SJSA1 (cell line): ENCODE data around the gene CPZ. TPM values are rescaled to one million over a fixed set of nuclear protein-coding genes. Genes with fewer than 3 reads are reported as not detected.
A peak's percentile ranks its signal among the peaks of the same experiment; 100 is the strongest.
"Not testable (repeated sequence)": the region's sequence is repeated elsewhere in the genome, so short reads cannot be mapped to it uniquely, and the experiment has no call there.

Source experiments
- DNase-seq, 2 experiments: peaks; one replicate each; pipeline ENCODE4 v3.0.0-alpha.2; 2015 to 2020; ENCODE audit warnings: low spot score in 2 of 2, low read depth in 1 of 2
- H3K27ac ChIP-seq: fragments of 250-450 bp; sonication (Bioruptor Pico); 2 replicates; pipeline ENCODE4 v1.5.1; 2020; ENCODE audit warnings: mild to moderate bottlenecking, moderate library complexity
- H3K27me3 ChIP-seq: fragments of 250-450 bp; sonication (Bioruptor Pico); replicated peaks from 2 replicates; pipeline ENCODE4 v1.5.1; 2020; ENCODE audit warnings: mild to moderate bottlenecking, moderate library complexity
- H3K36me3 ChIP-seq: fragments of 250-450 bp; sonication (Bioruptor Pico); 2 replicates; pipeline ENCODE4 v1.5.1; 2020; ENCODE audit warnings: mild to moderate bottlenecking
- H3K4me1 ChIP-seq: fragments of 250-450 bp; sonication (Bioruptor Pico); replicated peaks from 2 replicates; pipeline ENCODE4 v1.6.1; 2021; ENCODE audit warnings: mild to moderate bottlenecking
- H3K4me3 ChIP-seq: fragments of 250-450 bp; sonication (Bioruptor Pico); 2 replicates; pipeline ENCODE4 v1.5.1; 2020; ENCODE audit warnings: mild to moderate bottlenecking
- H3K9me3 ChIP-seq: fragments of 250-450 bp; sonication (Bioruptor Pico); replicated peaks from 2 replicates; pipeline ENCODE4 v1.5.1; 2020; ENCODE audit warnings: mild to moderate bottlenecking
- total RNA-seq: library from RNA; depleted of rRNA; stranded (reverse); fragments of >200 nt; shearing (Covaris generic); gene quantifications from 2 replicates; pipeline ENCODE4 v1.2.3, GENCODE V29; 2014

The CPZ gene
- total RNA-seq, 1 experiment from 2014 or later: 165 TPM

DNA sequence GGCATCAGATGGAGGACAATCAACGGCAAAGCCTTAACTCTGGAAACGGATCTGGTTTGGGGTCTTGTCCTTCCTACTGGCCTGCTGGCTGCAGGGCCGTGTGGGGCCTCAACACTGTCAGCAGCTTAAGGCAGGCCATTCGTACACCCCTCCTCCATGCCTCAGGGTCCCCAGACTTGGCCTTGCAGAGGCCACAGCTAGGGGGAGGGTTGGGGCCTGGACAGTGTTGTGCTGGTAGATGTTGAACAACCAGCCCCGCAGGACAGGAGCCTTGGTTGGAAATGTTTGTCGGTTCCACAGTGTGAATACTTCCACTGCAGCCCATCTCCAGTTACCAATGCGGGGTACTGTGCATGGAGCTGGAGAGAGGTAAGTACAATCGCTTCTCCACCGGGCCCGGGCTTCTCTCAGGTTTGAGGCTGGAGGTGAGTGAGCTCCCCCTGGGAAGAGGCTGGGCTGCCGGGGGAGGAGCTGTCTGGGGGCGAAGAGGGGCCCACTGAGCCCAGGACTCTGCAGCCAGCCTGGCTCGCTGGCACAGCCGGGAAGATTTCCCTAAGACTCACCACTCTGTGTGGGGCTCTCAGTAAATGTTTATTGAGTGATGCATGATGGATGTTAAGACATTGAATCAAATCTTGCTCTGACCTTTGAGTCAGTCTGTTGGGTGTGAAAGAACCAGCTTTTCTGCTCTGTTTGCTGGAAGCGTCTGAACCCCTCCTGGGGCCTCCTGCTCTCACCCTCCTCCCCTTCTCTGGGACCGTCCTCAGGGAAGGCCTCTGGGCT lies 32.1 kb upstream of the CPZ start:
- Histone ChIP-seq H3K27ac (peak overlapping the region; percentile 56), H3K9me3 (no peaks in the 10 kb centered on the region), H3K27me3 (no peaks in the 10 kb centered on the region), H3K36me3 (no peaks in the 10 kb centered on the region), H3K4me1 (peaks cover 66% of the 10 kb centered on the region), H3K4me3 (no peak overlapping the region)
- peak in 1 of 2 experiments; percentile 48 for DNase-seq

DNA sequence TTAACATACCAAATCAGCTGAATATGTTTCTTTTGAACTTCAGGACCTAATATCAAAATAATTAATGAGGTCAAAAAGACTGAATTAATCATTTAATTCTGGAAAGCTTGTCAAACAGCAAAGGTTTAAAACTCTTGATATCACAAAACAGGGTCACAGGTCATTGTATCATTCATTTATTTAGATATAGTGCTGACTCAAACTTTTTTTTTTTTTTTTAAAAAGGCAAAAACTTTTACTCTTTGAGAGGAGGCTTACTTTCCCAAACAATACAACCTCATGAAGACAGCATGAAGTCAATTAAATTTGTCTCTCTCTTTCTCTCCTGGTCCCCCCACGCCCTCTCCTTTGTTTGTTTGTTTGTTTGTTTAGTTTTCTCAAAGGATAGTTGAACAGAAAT lies 28.0 kb upstream of the CPZ start:
- no peak for DNase-seq
- no peaks in the 10 kb centered on the region for H3K9me3 ChIP-seq
- peaks cover 31% of the 10 kb centered on the region for H3K4me1 ChIP-seq
- H3K36me3 ChIP-seq: no peaks in the 10 kb centered on the region
- H3K27me3 ChIP-seq: no peaks in the 10 kb centered on the region
- H3K4me3 ChIP-seq: no peak overlapping the region
- no peak overlapping the region for H3K27ac ChIP-seq

DNA sequence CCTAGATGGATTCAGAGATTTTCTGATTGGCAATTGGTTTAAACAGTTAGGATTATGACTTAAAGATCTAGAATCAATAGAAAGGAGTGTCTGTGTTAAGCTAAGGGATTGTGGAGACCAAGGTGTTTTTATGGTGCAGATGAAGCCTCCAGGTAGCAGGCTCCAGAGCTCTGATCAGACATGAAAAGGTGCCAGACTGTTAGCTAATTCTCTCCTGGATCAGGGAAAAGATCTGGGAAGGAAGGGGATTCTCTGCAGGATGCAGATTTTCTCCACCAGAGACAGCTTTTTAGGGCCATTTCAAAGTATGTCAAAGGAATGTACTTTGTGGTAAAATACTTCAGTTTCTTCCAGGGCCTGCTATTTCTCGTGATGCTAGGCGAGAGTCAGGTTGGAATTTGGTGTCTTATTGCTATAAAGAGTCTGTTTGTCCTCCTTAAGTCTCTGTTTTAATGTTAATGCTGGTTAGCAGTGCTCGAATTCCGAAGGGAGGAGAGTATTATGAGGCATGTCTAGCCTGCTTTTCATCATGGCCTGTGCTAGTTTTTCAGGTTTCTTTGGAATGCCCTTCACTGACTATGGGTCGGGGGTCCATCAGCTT lies 24.4 kb upstream of the CPZ start:
- no peaks in the 10 kb centered on the region for H3K27me3 ChIP-seq
- no peak for DNase-seq
- H3K4me3 ChIP-seq: no peak overlapping the region
- peaks cover 4% of the 10 kb centered on the region; the same call in 1 of the 2 replicates for H3K4me1 ChIP-seq
- H3K9me3 ChIP-seq: no peaks in the 10 kb centered on the region
- no peak overlapping the region for H3K27ac ChIP-seq
- H3K36me3 ChIP-seq: no peaks in the 10 kb centered on the region

DNA sequence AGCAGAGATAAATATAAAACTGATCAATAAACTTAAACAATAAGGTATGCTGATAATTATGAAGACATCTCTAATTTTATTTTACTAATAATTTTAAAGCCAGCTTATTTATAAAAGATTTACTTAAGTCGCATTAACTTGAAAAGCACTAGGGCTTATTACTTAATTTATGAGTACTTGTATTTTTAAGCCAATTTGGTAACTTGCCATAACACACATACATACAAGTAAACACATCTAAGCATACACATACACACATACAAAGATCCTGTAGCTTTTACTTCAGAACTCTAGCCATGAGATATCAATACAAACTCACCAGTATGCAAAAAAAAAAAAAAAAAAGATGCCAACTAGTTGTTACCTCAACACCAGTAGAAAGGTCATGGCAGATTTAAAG lies 22.4 kb upstream of the CPZ start:
- no peaks in the 10 kb centered on the region for H3K27me3 ChIP-seq
- H3K27ac ChIP-seq: no peak overlapping the region
- H3K36me3 ChIP-seq: no peaks in the 10 kb centered on the region
- peaks cover 4% of the 10 kb centered on the region; the same call in 1 of the 2 replicates for H3K4me1 ChIP-seq
- H3K9me3 ChIP-seq: no peaks in the 10 kb centered on the region
- DNase-seq: no peak
- no peak overlapping the region for H3K4me3 ChIP-seq

DNA sequence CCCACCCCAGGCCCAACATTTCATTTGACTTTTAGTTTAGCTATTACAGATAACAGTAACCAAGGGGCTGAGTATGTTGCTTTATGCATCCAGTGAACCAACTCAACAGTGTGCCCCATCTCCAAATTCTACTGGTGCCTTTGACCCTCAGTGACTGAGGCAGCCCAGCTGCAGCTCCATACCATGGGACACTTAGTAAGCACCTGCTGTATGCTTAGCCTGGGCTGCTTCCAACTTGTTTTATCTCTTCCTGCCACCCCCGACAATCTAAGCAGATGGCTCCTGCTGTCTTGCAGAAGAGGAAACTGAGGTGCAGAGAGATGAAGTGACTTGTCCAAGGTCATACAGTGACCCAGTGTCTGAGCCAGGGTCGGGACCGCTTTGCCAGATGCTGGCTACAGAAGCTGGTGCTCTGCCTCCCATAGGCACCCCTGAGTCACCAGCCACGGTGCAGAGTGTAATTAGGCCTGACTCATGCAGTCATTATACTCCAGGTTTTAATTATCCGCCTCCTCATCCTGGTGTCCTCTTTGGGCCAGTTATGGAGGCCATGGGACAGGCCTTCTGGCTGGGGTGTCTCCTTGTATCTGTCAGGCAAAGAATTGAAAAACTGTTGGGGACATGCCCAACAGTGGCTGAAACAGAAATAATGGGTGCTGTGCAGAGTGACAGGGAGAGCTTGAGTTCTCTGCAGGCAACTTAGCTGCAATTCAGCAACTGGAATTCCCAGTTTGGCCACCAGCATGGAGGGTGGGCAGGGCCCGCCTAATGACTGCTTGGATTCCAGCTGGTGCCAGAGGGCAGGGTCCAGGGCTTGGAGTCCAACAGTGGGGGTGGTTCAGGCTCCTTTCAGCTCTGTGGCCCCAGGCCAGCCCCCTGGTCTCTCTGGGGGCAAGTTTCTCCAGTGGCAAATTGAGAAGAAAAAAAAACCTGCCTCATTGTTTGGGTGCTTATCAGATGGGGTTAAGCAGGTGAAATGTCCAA lies 20.6 kb upstream of the CPZ start:
- Histone ChIP-seq H3K4me3 (no peak overlapping the region), H3K27me3 (no peaks in the 10 kb centered on the region), H3K9me3 (no peaks in the 10 kb centered on the region), H3K4me1 (peaks cover 4% of the 10 kb centered on the region; the same call in 1 of the 2 replicates), H3K36me3 (no peaks in the 10 kb centered on the region), H3K27ac (no peak overlapping the region)
- no peak for DNase-seq

DNA sequence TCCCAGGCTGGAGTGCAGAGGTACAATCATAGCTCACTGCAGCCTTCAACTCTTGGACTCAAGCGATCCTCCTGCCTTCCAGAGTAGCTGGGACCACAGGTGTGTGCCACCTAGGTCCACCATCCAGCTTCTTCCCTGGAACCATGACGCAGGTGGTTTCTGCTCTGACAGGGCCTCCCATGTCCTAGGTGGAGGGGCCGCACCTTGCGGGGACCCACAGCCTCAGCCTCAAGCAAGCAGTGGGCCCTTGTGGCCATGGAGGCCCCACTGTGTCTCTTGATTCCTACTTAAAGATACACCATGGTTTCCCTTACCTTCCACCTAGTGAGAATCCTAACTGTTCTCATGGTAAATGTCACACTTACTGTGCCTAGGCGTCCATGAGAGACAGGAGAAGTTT lies 19.3 kb upstream of the CPZ start:
- H3K27me3 ChIP-seq: no peaks in the 10 kb centered on the region
- H3K4me1 ChIP-seq: no peaks in the 10 kb centered on the region; the same call in 1 of the 2 replicates
- H3K9me3 ChIP-seq: no peaks in the 10 kb centered on the region
- no peak overlapping the region for H3K4me3 ChIP-seq
- H3K36me3 ChIP-seq: no peaks in the 10 kb centered on the region
- no peak overlapping the region for H3K27ac ChIP-seq
- no peak for DNase-seq

DNA sequence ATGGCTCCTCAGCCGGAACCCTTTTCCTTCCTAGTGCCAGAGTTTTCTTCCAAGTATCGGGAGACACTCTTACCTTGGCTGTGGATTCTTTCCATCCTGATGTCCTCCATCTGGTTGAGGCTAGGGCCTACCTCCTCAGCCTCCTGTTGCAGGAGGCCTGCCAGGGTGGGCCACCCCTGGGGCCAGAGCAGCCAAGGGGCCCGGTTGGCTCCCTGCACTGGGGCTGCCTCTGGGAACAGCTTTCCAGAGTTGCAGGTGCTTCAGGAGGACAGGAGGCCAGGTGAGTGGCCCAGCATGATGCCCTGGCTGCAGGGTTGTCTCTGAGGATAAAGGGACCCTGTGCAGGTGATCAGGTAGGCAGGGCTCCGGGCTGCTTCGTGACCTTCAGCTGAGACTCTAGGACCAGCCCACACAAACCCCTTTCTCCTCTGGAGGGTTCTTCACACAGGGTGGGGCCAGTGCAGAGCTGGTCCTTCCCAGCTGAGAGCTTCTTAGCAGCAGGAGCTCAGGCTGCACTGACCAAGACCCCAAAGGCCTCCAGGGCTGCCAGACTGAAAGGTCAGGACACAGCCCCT lies 17.7 kb upstream of the CPZ start:
- no peaks in the 10 kb centered on the region for H3K36me3 ChIP-seq
- H3K4me3 ChIP-seq: no peak overlapping the region
- no peaks in the 10 kb centered on the region for H3K27me3 ChIP-seq
- H3K27ac ChIP-seq: no peak overlapping the region
- H3K4me1 ChIP-seq: no peaks in the 10 kb centered on the region
- H3K9me3 ChIP-seq: no peaks in the 10 kb centered on the region
- DNase-seq: no peak

DNA sequence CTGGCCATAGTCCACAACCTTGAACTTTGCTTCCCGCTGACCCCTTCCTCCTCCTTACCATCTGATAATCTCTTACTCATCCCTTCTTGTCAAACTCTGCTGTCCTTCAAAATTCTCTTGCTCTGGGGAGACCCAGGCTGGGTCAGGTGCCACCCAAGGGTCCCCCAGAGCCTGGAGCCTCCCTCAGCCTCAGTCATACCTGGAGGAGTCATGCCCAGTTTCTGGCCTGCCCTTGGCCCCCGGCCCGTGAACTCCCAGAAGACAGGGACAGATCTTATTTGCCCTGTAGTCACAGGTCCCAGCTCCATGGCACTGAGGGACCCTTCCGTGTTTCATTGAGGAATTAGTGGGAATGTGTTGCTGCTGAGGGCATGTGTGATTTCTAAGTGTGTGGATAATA lies 17.1 kb upstream of the CPZ start:
- H3K4me1 ChIP-seq: peaks cover 2% of the 10 kb centered on the region
- H3K36me3 ChIP-seq: no peaks in the 10 kb centered on the region
- H3K27me3 ChIP-seq: no peaks in the 10 kb centered on the region
- DNase-seq: no peak
- H3K27ac ChIP-seq: no peak overlapping the region
- no peaks in the 10 kb centered on the region for H3K9me3 ChIP-seq
- no peak overlapping the region for H3K4me3 ChIP-seq

DNA sequence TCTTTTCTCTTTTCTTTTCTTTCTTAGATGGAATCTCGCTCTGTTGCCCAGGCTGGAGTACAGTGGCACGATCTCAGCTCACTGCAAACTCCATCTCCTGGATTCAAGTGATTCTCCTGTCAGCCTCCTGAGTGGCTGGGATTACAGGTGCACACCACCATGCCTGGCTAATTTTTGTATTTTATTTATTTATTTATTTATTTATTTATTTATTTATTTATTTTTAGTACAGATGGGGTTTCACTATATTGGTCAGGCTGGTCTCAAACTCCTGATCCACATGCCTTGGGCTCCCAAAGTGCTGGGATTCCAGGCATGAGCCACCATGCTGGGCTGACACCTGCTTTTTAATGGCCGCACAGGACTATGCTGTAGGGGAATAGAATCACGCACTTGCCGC lies 16.0 kb upstream of the CPZ start:
- not testable (repeated sequence) for H3K27me3 ChIP-seq, H3K4me1 ChIP-seq, H3K27ac ChIP-seq, H3K36me3 ChIP-seq, DNase-seq, H3K4me3 ChIP-seq, H3K9me3 ChIP-seq

DNA sequence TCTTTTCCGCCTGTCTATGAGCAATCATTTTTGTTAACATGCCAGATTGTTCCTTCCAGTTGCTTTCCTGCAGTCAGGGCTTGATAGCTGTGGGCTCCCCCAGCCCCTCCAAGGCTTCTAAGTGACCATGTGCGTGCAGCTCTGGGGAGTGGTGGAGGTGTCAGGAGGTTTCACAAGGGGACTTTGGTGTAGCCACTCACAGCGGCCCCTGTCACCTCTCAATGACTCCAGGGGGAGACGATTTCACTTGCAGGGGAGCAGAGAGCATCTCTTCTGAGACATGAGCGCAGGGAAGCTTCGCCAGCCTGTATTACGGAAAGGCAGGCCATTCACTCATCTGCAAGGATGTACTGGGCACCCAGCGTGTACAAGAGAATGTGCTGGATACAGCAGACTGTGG lies 15.5 kb upstream of the CPZ start:
- Histone ChIP-seq H3K36me3 (no peaks in the 10 kb centered on the region), H3K9me3 (no peaks in the 10 kb centered on the region), H3K27me3 (no peaks in the 10 kb centered on the region), H3K4me3 (no peak overlapping the region), H3K4me1 (peaks cover 7% of the 10 kb centered on the region), H3K27ac (no peak overlapping the region)
- DNase-seq: no peak

DNA sequence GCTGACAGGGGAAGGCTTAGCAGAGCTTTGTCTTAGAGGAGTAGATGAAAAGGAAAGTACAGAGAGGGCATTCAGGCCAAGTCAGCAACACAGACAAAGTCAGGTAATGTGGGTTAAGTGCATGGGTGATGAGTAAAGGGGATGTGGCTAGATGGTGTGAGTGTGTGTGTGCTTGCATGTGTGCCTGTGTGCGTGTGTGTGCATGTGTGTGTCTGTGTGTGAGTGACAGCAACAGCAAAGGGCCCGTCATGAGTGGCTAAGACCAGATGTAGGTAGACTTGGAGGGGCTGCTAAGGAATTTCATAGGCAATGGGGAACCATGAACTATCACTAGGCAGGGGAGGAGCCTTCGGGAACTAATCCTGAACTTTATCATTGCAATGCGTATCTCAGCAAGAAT lies 14.6 kb upstream of the CPZ start:
- Histone ChIP-seq H3K4me1 (peaks cover 9% of the 10 kb centered on the region), H3K27me3 (no peaks in the 10 kb centered on the region), H3K9me3 (no peaks in the 10 kb centered on the region), H3K36me3 (no peaks in the 10 kb centered on the region), H3K4me3 (no peak overlapping the region), H3K27ac (no peak overlapping the region)
- DNase-seq: no peak

DNA sequence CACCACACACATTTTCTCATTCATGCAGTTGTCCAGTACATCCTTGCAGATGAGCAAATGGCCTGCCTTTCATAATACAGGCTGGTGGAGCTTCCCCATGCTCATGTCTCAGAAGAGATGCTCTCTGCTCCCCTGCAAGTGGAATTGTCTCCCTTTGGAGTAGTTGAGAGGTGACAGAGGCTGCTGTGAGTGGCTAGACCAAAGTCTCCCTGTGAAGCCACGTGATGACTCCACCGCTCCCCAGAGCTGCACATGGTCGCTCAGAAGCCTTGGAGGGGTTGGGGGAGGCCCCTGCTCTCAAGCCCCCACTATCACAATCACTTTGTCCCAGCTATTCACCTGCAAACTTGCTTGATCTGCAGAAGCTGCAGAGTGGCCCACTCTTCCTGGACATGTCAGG lies 13.8 kb upstream of the CPZ start:
- no peaks in the 10 kb centered on the region for H3K9me3 ChIP-seq
- H3K4me1 ChIP-seq: peaks cover 13% of the 10 kb centered on the region
- no peaks in the 10 kb centered on the region for H3K27me3 ChIP-seq
- H3K27ac ChIP-seq: no peak overlapping the region
- no peak overlapping the region for H3K4me3 ChIP-seq
- H3K36me3 ChIP-seq: no peaks in the 10 kb centered on the region
- no peak for DNase-seq

DNA sequence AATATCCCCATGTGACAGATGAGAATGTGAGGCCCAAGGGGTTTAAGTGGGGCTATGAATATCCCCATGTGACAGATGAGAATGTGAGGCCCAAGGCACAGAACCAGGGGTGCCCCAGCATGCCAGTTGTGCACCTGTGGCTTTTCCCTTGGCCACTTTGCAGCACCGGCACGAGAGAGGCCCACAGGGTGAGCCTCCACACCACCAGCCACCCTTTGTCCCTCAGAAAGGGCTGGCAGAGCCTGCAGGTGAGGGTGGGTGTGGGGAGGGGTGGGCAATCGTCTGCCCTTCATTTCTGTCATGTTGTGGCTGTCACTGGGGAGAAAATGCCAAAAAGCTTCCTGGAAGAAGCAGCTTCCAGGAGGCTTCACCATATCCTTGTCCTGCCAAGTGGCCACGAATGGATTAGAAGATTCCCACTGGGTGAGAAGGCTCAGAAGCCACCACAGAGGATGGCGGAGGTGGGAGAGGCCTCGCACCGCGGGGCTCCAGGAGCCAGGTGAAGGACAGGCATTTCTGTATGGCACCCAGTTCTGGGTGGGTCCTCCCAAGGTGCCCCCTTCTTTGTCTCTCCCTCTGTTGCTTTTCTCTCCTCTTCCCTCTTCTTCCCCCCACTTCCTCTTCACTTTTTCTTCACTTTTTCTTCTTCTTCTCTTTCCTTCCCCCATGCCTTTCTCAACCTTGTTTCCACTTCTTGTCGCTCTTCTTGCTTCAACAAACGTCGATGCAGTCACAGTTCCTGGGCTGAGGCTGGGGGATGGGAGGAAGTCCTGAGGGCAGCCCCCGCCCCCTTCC lies 12.8 kb upstream of the CPZ start:
- no peak overlapping the region for H3K27ac ChIP-seq
- H3K27me3 ChIP-seq: no peaks in the 10 kb centered on the region
- no peak overlapping the region for H3K4me3 ChIP-seq
- DNase-seq: no peak
- H3K36me3 ChIP-seq: no peaks in the 10 kb centered on the region
- H3K9me3 ChIP-seq: no peaks in the 10 kb centered on the region
- peaks cover 13% of the 10 kb centered on the region for H3K4me1 ChIP-seq
